Measurements from ENCODE around the gene NR3C2.
"Not testable (repeated sequence)": the region's sequence is repeated elsewhere in the genome, so short reads cannot be mapped to it uniquely, and the experiment has no call there.

Gene NR3C2

GRCh38 chr4:148092316-148093014, 349.7 kb downstream of the NR3C2 start:
- Histone ChIP-seq H3K27me3 (replicated peaks) (no peaks in the 10 kb centered on the region), H3K36me3 (replicated peaks) (no peaks in the 10 kb centered on the region), H3K4me3 (ENCODE audit: low read depth, low read length) (no peak overlapping the region), H3K27ac (no peak overlapping the region)
- no peak for TF ChIP-seq CTCF (IDR thresholded peaks at IDR 0.05; ENCODE audit: low read depth, low read length, missing control alignments)
- DNase-seq: no peak
- in situ Hi-C loops (cut with HindIII; ENCODE audit: low pct_ligation_motif_present, low sequenced_read_pairs): no loop called here

GRCh38 chr4:148091896-148092295, 350.3 kb downstream of the NR3C2 start:
- Histone ChIP-seq H3K36me3 (replicated peaks) (no peaks in the 10 kb centered on the region), H3K27ac (no peak overlapping the region), H3K4me3 (ENCODE audit: low read depth, low read length) (no peak overlapping the region), H3K27me3 (replicated peaks) (no peaks in the 10 kb centered on the region)
- in situ Hi-C loops (cut with HindIII; ENCODE audit: low pct_ligation_motif_present, low sequenced_read_pairs): no loop called here
- TF ChIP-seq CTCF (IDR thresholded peaks at IDR 0.05; ENCODE audit: low read depth, low read length, missing control alignments): no peak
- no peak for DNase-seq

GRCh38 chr4:148090503-148091476, 351.4 kb downstream of the NR3C2 start:
- in situ Hi-C loops (cut with HindIII; ENCODE audit: low pct_ligation_motif_present, low sequenced_read_pairs): no loop called here
- H3K4me3 ChIP-seq (ENCODE audit: low read depth, low read length): no peak overlapping the region
- H3K27ac ChIP-seq: no peak overlapping the region
- no peaks in the 10 kb centered on the region for H3K36me3 ChIP-seq (replicated peaks)
- H3K27me3 ChIP-seq (replicated peaks): no peaks in the 10 kb centered on the region
- DNase-seq: no peak
- TF ChIP-seq CTCF (IDR thresholded peaks at IDR 0.05; ENCODE audit: low read depth, low read length, missing control alignments): no peak

GRCh38 chr4:148090029-148090428, 352.2 kb downstream of the NR3C2 start:
- Histone ChIP-seq H3K36me3 (replicated peaks) (no peaks in the 10 kb centered on the region), H3K27me3 (replicated peaks) (no peaks in the 10 kb centered on the region), H3K27ac (no peak overlapping the region), H3K4me3 (ENCODE audit: low read depth, low read length) (no peak overlapping the region)
- TF ChIP-seq CTCF (IDR thresholded peaks at IDR 0.05; ENCODE audit: low read depth, low read length, missing control alignments): no peak
- no peak for DNase-seq
- in situ Hi-C loops (cut with HindIII; ENCODE audit: low pct_ligation_motif_present, low sequenced_read_pairs): no loop called here

GRCh38 chr4:148089624-148090023, 352.6 kb downstream of the NR3C2 start:
- Histone ChIP-seq H3K36me3 (replicated peaks) (no peaks in the 10 kb centered on the region), H3K27ac (no peak overlapping the region), H3K4me3 (ENCODE audit: low read depth, low read length) (no peak overlapping the region), H3K27me3 (replicated peaks) (no peaks in the 10 kb centered on the region)
- TF ChIP-seq CTCF (IDR thresholded peaks at IDR 0.05; ENCODE audit: low read depth, low read length, missing control alignments): no peak
- in situ Hi-C loops (cut with HindIII; ENCODE audit: low pct_ligation_motif_present, low sequenced_read_pairs): no loop called here
- no peak for DNase-seq

- H3K36me3 ChIP-seq (replicated peaks); H3K27ac ChIP-seq; H3K27me3 ChIP-seq (replicated peaks); DNase-seq; H3K4me3 ChIP-seq (ENCODE audit: low read depth, low read length); in situ Hi-C loops (cut with HindIII; ENCODE audit: low pct_ligation_motif_present, low sequenced_read_pairs): not testable (repeated sequence)
Observed at GRCh38 chr4:148083073-148083472, 359.1 kb downstream of the NR3C2 start.

Data from brain microvascular endothelial cell (primary cell).